Activated CD4-positive, alpha-beta T cell treated with anti-CD3 and anti-CD28 coated beads, Interleukin-2, amount 10 ng/mL, durations not matched to agents 7 days and 5 days (primary cell): ENCODE results near the gene PSMB1. TPM values are rescaled to one million over a fixed set of nuclear protein-coding genes. Genes with fewer than 3 reads are reported as not detected.

Experiments used
- CTCF ChIA-PET: fragments of 350-600 bp; sonication (Branson Sonifier 250); formaldehyde crosslinking; loops from one replicate; lab custom pipeline; 2021; ENCODE audit warnings: antibody characterized with exemption; lab: Charles Lee
- POLR2A ChIA-PET: fragments of 350-600 bp; sonication (Branson Sonifier 250); formaldehyde crosslinking; loops from one replicate; lab custom pipeline; 2021; ENCODE audit warnings: antibody characterized with exemption; lab: Charles Lee
- DNase-seq: peaks from one replicate; pipeline ENCODE4 v3.0.0-alpha.2; 2020
- H3K27ac Mint-ChIP-seq: one replicate; pipeline ENCODE4 v1.8.0; 2021; ENCODE audit warnings: mild to moderate bottlenecking, moderate library complexity, mixed read lengths
- H3K27me3 Mint-ChIP-seq: one replicate; pipeline ENCODE4 v1.8.0; 2021; ENCODE audit warnings: mixed read lengths
- H3K36me3 Mint-ChIP-seq: one replicate; pipeline ENCODE4 v1.8.0; 2021; ENCODE audit warnings: low read depth, mixed read lengths
- H3K4me1 Mint-ChIP-seq: one replicate; pipeline ENCODE4 v1.8.0; 2021; ENCODE audit warnings: mixed read lengths
- H3K4me3 Mint-ChIP-seq: one replicate; pipeline ENCODE4 v1.8.0; 2021; ENCODE audit warnings: mild to moderate bottlenecking, moderate library complexity, mixed read lengths
- H3K9me3 Mint-ChIP-seq: one replicate; pipeline ENCODE4 v1.8.0; 2021; ENCODE audit warnings: mixed read lengths
- total RNA-seq, 2 experiments: library from RNA; stranded (reverse); gene quantifications; one replicate each; pipeline ENCODE4 v1.2.3, GENCODE V29; 2021

The PSMB1 gene
- total RNA-seq: 100 to 1,000 TPM; 117 to 148 TPM

GRCh38 chr6:170552765-170553533 is at the start of gene PSMB1:
PSMB1 (minus strand) TSS chr6:170553307; CDS start chr6:170553242, 65 bp downstream.
- POLR2A ChIA-PET: no interaction called here
- peaks cover 21% of the 10 kb centered on the region for H3K36me3 Mint-ChIP-seq
- peak; percentile 85 for DNase-seq

DNA sequence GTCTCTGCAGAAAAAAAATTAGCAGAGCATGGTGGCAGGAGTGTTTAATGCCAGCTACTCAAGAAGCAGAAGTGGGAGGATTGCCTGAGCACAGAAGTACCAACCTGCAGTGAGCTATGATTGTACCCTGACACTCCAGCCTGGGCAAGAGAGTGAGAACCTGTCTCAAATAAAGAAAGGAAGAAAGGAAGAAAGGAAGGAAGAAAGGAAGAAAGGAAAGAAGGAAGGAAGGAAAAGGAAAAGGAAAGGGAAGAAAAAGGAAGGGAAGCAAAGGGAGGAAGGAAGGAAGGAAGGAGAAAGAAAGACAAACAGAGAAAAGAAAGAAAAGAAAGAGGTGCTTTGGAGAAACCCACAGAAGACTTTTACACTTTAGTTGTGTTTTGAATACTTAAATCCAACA is 44.2 kb upstream of the PSMB1 start:
- CTCF ChIA-PET: interaction anchor here (0.7 kb wide), 1 partner anchor 67 kb away, joined by 4 read pairs; no protein-coding TSS in a partner anchor
- Mint-ChIP-seq H3K9me3 (peaks cover 10% of the 10 kb centered on the region), H3K27me3 (peaks cover 35% of the 10 kb centered on the region), H3K4me1 (no peaks in the 10 kb centered on the region), H3K36me3 (peaks cover 3% of the 10 kb centered on the region), H3K27ac (no peak overlapping the region), H3K4me3 (no peak overlapping the region)
- POLR2A ChIA-PET: no interaction called here
- DNase-seq: no peak

More at GRCh38 chr6:170552765-170553533, at the start of gene PSMB1:
- Mint-ChIP-seq H3K27me3 (no peaks in the 10 kb centered on the region), H3K4me1 (peaks cover 27% of the 10 kb centered on the region), H3K4me3 (no peak within 1 kb of the TSS), H3K27ac (no peak within 1 kb of the TSS), H3K9me3 (no peaks in the 10 kb centered on the region)
- CTCF ChIA-PET: interaction anchor here (0.6 to 1.6 kb wide), 7 partner anchors 11 to 763 kb away, joined by 3 to 5 read pairs (median 3); no protein-coding TSS in a partner anchor

GRCh38 chr6:170596426-170596825 is 43.3 kb upstream of the PSMB1 start:
- no peak overlapping the region for H3K27ac Mint-ChIP-seq
- H3K9me3 Mint-ChIP-seq: peaks cover 12% of the 10 kb centered on the region
- peaks cover 32% of the 10 kb centered on the region for H3K27me3 Mint-ChIP-seq
- H3K4me3 Mint-ChIP-seq: no peak overlapping the region
- no peaks in the 10 kb centered on the region for H3K4me1 Mint-ChIP-seq
- no peak for DNase-seq
- POLR2A ChIA-PET: no interaction called here
- CTCF ChIA-PET: no interaction called here
- peaks cover 3% of the 10 kb centered on the region for H3K36me3 Mint-ChIP-seq

DNA sequence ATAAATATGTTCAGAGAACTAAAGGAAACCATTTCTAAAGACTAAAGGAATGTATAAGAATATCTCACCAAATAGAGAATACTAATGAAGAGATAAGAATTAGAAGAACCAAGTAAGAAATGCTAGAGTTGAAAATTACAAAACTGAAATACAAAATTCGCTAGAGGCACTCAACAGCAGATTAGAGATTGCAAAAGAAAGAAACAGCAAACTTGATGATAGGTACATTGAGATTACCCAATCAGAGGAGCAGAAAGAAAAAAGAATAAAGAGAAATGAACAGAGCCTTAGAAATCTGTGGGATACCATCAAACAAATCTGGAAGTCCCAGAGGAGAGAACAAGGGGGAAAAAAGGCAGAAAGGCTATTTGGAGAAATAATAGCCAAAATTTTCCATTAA is 37.6 kb upstream of the PSMB1 start:
- peaks cover 26% of the 10 kb centered on the region for H3K27me3 Mint-ChIP-seq
- H3K27ac Mint-ChIP-seq: no peak overlapping the region
- ChIA-PET CTCF (no interaction called here), POLR2A (no interaction called here)
- H3K4me3 Mint-ChIP-seq: no peak overlapping the region
- H3K36me3 Mint-ChIP-seq: peaks cover 6% of the 10 kb centered on the region
- H3K4me1 Mint-ChIP-seq: peaks cover 3% of the 10 kb centered on the region
- no peak for DNase-seq
- H3K9me3 Mint-ChIP-seq: peaks cover 20% of the 10 kb centered on the region

GRCh38 chr6:170584954-170585498 is 31.9 kb upstream of the PSMB1 start:
- POLR2A ChIA-PET: interaction anchor here (0.6 kb wide), 1 partner anchor 18 kb away, joined by 3 read pairs; no protein-coding TSS in a partner anchor
- CTCF ChIA-PET: no interaction called here
- Mint-ChIP-seq H3K4me1 (peaks cover 37% of the 10 kb centered on the region), H3K4me3 (peak overlapping the region; percentile 99), H3K9me3 (no peaks in the 10 kb centered on the region), H3K27ac (peak overlapping the region; percentile 94), H3K27me3 (no peaks in the 10 kb centered on the region), H3K36me3 (peaks cover 30% of the 10 kb centered on the region)
- DNase-seq: no peak

DNA sequence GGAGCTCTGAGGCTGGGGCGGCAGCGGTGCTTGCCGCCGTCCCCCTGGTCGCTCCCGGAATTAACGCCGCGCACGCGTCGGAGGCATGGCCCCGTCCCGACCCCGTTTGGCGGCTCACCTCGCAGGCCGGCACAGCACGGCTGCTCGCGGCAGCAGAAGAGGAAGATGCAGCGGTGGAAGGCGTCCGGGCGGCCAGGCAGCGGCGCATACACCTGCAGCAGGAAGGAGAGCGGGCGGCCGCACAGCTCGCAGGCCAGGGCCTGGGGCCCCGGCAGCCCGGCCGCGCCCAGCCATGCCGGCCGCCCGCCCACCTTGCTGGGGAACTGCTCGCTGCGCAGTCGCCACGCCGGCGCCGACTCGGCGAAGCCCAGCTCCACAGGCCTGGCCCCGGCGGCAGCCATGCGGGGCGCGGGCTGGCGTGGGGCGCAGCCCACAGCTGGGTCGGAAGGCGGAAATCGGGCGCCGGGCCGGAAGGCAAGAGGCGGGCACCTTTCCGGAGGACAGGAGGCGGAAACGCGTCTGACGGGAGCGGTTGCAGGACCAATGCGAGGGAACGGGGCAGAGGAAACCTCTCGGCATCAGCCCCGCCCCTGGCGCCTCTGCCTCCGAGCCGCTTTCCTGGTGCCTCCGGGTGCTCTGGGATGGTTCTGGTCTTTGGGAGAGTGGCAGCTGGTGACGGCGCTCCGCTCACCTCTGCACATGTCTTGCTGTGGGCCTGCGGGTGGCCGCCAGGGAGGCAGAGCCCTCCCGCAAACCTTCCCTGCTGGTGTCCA is 31.3 kb upstream of the PSMB1 start, which contains the start of gene PDCD2:
TSS of gene PDCD2 (minus strand) at position 457 of the 773 bp plus-strand sequence. CDS start at position 401, 56 bp downstream.
- ChIA-PET CTCF (interaction anchor here (1.0 to 1.3 kb wide), 4 partner anchors 13 to 30 kb away, joined by 3 to 4 read pairs (median 3); partner anchors contain the start of gene TBP), POLR2A (interaction anchor here (0.7 to 1.0 kb wide), 2 partner anchors 13 to 30 kb away, joined by 3 read pairs; partner anchors contain the start of gene TBP)
- peaks cover 37% of the 10 kb centered on the region for H3K4me1 Mint-ChIP-seq
- peaks cover 32% of the 10 kb centered on the region for H3K36me3 Mint-ChIP-seq
- peak within 1 kb of the TSS; percentile 96 for H3K27ac Mint-ChIP-seq
- DNase-seq: peak; percentile 95
- H3K27me3 Mint-ChIP-seq: no peaks in the 10 kb centered on the region
- H3K9me3 Mint-ChIP-seq: no peaks in the 10 kb centered on the region
- H3K4me3 Mint-ChIP-seq: peak within 1 kb of the TSS; percentile 99

DNA sequence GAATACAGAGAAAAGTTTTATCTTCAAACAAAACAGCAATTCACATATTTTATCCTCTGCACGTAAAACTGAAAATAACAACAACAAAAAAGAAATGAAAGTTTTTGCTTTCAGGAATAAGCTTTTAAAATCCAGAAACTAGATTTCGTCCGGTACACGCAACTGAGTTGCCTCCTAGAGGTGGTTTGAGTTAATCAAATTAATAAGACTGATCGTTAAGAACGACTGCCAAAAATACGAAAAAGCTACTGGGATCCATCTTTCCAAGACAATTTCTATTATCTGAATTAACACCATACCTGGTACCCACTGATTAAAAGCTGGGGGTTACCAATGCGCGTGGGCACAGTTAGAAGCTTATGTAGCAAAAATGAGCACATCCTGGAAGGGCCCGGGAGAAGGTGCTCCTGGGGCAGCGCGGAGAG is 30.7 kb upstream of the PSMB1 start:
- Mint-ChIP-seq H3K27ac (peak overlapping the region; percentile 96), H3K4me1 (peaks cover 37% of the 10 kb centered on the region), H3K9me3 (no peaks in the 10 kb centered on the region), H3K4me3 (peak overlapping the region; percentile 99), H3K36me3 (peaks cover 37% of the 10 kb centered on the region), H3K27me3 (no peaks in the 10 kb centered on the region)
- CTCF ChIA-PET: interaction anchor here (1.0 to 1.3 kb wide), 4 partner anchors 12 to 30 kb away, joined by 3 to 4 read pairs (median 3); partner anchors contain the start of gene TBP
- DNase-seq: no peak
- POLR2A ChIA-PET: interaction anchor here (0.7 to 1.0 kb wide), 2 partner anchors 12 to 30 kb away, joined by 3 read pairs; partner anchors contain the start of gene TBP

DNA sequence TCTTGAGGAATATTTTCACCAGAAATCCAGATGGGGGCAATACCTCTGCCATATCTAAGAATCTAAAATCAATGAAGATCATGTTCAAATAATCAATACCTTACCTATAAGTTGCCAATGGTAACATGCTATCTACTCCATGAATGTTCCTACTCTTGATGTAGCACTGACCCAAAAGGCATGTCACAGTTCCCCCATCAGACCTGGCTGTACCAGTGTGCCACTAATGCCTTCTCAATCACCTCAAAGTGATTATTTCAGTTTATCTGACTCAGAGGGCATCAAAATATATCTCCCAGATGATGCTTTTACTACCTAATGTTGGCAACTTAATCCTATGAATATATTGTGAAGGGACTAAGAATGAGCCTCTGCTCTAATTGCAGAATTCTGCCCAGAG is 25.8 kb upstream of the PSMB1 start:
- CTCF ChIA-PET: no interaction called here
- H3K27ac Mint-ChIP-seq: no peak overlapping the region
- no peaks in the 10 kb centered on the region for H3K9me3 Mint-ChIP-seq
- H3K27me3 Mint-ChIP-seq: no peaks in the 10 kb centered on the region
- H3K4me3 Mint-ChIP-seq: no peak overlapping the region
- H3K36me3 Mint-ChIP-seq: peaks cover 53% of the 10 kb centered on the region
- POLR2A ChIA-PET: no interaction called here
- peaks cover 23% of the 10 kb centered on the region for H3K4me1 Mint-ChIP-seq
- no peak for DNase-seq

GRCh38 chr6:170575250-170575649 is 22.1 kb upstream of the PSMB1 start:
- H3K27ac Mint-ChIP-seq: no peak overlapping the region
- ChIA-PET CTCF (interaction anchor here (1.2 to 2.1 kb wide), 2 partner anchors 19 to 22 kb away, joined by 4 to 5 read pairs; partner anchors contain the start of genes PSMB1 and TBP), POLR2A (no interaction called here)
- H3K9me3 Mint-ChIP-seq: no peaks in the 10 kb centered on the region
- DNase-seq: no peak
- no peaks in the 10 kb centered on the region for H3K27me3 Mint-ChIP-seq
- H3K4me1 Mint-ChIP-seq: no peaks in the 10 kb centered on the region
- H3K36me3 Mint-ChIP-seq: peaks cover 44% of the 10 kb centered on the region
- H3K4me3 Mint-ChIP-seq: no peak overlapping the region

GRCh38 chr6:170572704-170573466 is 19.8 kb upstream of the PSMB1 start:
- Mint-ChIP-seq H3K27me3 (no peaks in the 10 kb centered on the region), H3K4me1 (no peaks in the 10 kb centered on the region), H3K36me3 (peaks cover 48% of the 10 kb centered on the region), H3K9me3 (no peaks in the 10 kb centered on the region), H3K27ac (no peak overlapping the region), H3K4me3 (no peak overlapping the region)
- DNase-seq: no peak
- CTCF ChIA-PET: interaction anchor here (0.6 kb wide), 1 partner anchor 14 kb away, joined by 3 read pairs; no protein-coding TSS in a partner anchor
- POLR2A ChIA-PET: no interaction called here

DNA sequence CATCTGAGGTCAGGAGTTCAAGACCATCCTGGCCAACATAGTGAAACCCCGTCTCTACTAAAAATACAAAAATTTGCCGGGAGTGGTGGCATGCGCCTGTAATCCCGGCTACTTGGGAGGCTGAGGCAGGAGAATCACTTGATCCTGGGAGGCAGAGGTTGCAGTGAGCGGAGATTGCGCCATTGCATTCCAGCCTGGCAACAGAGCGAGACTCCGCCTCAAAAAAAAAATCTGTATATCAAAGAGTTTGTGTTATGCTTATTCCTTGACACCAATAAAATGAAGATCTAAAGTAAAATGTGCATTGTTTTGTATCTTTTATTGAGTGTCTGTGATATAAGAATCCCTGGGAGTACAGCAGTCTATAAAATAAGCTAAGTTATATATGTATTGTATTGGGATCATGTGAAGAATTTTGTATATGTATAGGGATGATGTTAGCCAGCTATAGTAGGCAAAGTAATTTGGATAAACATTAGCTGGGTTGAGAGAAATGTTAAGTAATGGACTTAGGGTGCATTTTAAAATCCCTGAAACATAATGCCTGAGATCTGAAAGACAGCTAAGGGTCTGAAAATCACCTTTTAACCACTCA is 11.9 kb upstream of the PSMB1 start:
- no peak for DNase-seq
- Mint-ChIP-seq H3K36me3 (peaks cover 49% of the 10 kb centered on the region), H3K4me3 (no peak overlapping the region), H3K4me1 (peaks cover 4% of the 10 kb centered on the region), H3K27ac (no peak overlapping the region), H3K27me3 (no peaks in the 10 kb centered on the region), H3K9me3 (no peaks in the 10 kb centered on the region)
- ChIA-PET POLR2A (no interaction called here), CTCF (no interaction called here)
